ENCODE measurements around the gene ANXA3. TPM values are rescaled to one million over a fixed set of nuclear protein-coding genes. Genes with fewer than 3 reads are reported as not detected.

Gene ANXA3
- total RNA-seq, 2 donors from 2014 or later, result 27.1 to 59.2 TPM

- ATAC-seq (no peak), DNase-seq (no peak)
- intact Hi-C loops (cut with DNase I), result no loop called here
These were observed 75.7 kb downstream of the ANXA3 start for GRCh38 chr4:78627046-78627965.

GRCh38 chr4:78627966-78628678 lies 76.6 kb downstream of the ANXA3 start:
- intact Hi-C loops (cut with DNase I), result no loop called here
- DNase-seq (no peak), ATAC-seq (no peak)

- intact Hi-C loops (cut with DNase I), result no loop called here
- DNase-seq, result no peak
- ATAC-seq, result peak in 1 of 2 donors; percentile 45
These were observed 78.5 kb downstream of the ANXA3 start for GRCh38 chr4:78629991-78630541.

GRCh38 chr4:78630615-78631014 lies 79.0 kb downstream of the ANXA3 start:
- DNase-seq, result no peak
- ATAC-seq, result no peak
- intact Hi-C loops (cut with DNase I), result no loop called here

- intact Hi-C loops (cut with DNase I), result no loop called here
- DNase-seq (peak; percentile 53), ATAC-seq (peak; percentile 61 to 80)
These were observed 82.6 kb downstream of the ANXA3 start for GRCh38 chr4:78634011-78634664.

GRCh38 chr4:78638337-78639172 lies 87.0 kb downstream of the ANXA3 start:
- intact Hi-C loops (cut with DNase I), result no loop called here
- ATAC-seq, result no peak
- DNase-seq, result no peak

- ATAC-seq (no peak), DNase-seq (no peak)
- intact Hi-C loops (cut with DNase I), result loop anchor here in 1 of 2 donors (10.0 kb wide), 1 partner anchor 134 kb away; the partner anchor contains the start of gene BMP2K
These were observed 89.1 kb downstream of the ANXA3 start for GRCh38 chr4:78640714-78641113.

GRCh38 chr4:78642934-78643333 lies 91.4 kb downstream of the ANXA3 start:
- DNase-seq (no peak), ATAC-seq (peak in 1 of 2 donors; percentile 23)
- intact Hi-C loops (cut with DNase I), result loop anchor here in 1 of 2 donors (10.0 kb wide), 1 partner anchor 132 kb away; the partner anchor contains the start of gene BMP2K

- no peak for ATAC-seq
- DNase-seq, result no peak
- intact Hi-C loops (cut with DNase I), result loop anchor here in 1 of 2 donors (10.0 kb wide), 1 partner anchor 131 kb away; the partner anchor contains the start of gene BMP2K
These were observed 92.6 kb downstream of the ANXA3 start for GRCh38 chr4:78644063-78644691.

- intact Hi-C loops (cut with DNase I), result loop anchor here in 1 of 2 donors (10.0 kb wide), 1 partner anchor 130 kb away; the partner anchor contains the start of gene BMP2K
- ATAC-seq, result peak; percentile 91
- DNase-seq, result peak; percentile 64
These were observed 93.3 kb downstream of the ANXA3 start for GRCh38 chr4:78644744-78645330.

- intact Hi-C loops (cut with DNase I), result loop anchor here in 1 of 2 donors (10.0 kb wide), 1 partner anchor 129 kb away; the partner anchor contains the start of gene BMP2K
- ATAC-seq, result peak; percentile 84 to 92
- DNase-seq, result peak; percentile 75
These were observed 94.5 kb downstream of the ANXA3 start for GRCh38 chr4:78645853-78646757.

- DNase-seq (no peak), ATAC-seq (no peak)
- intact Hi-C loops (cut with DNase I), result loop anchor here in 1 of 2 donors (10.0 kb wide), 1 partner anchor 128 kb away; the partner anchor contains the start of gene BMP2K
These were observed 95.7 kb downstream of the ANXA3 start for GRCh38 chr4:78647272-78647671.

GRCh38 chr4:78648640-78649363 lies 97.2 kb downstream of the ANXA3 start:
- DNase-seq, result no peak
- intact Hi-C loops (cut with DNase I), result loop anchor here in 1 of 2 donors (10.0 kb wide), 1 partner anchor 126 kb away; the partner anchor contains the start of gene BMP2K
- no peak for ATAC-seq

GRCh38 chr4:78650106-78651024 lies 98.8 kb downstream of the ANXA3 start:
- intact Hi-C loops (cut with DNase I), result no loop called here
- DNase-seq (no peak), ATAC-seq (peak in 1 of 2 donors; percentile 56)
